ENCODE measurements around the gene SBF2.
"Not testable (repeated sequence)": the region's sequence is repeated elsewhere in the genome, so short reads cannot be mapped to it uniquely, and the experiment has no call there.

- TF ChIP-seq CTCF (IDR thresholded peaks at IDR 0.05); EP300 (IDR thresholded peaks at IDR 0.05); POLR2AphosphoS5 (IDR thresholded peaks at IDR 0.05); POLR2A (IDR thresholded peaks at IDR 0.05; ENCODE audit: low read depth): not testable (repeated sequence)
Measured at GRCh38 chr11:9743512-9743911, 550.5 kb downstream of the SBF2 start.
